Neural crest cell (in vitro differentiated cells): ENCODE data around the gene ABHD17B. TPM values are rescaled to one million over a fixed set of nuclear protein-coding genes. Genes with fewer than 3 reads are reported as not detected.
"Not testable (repeated sequence)": the region's sequence is repeated elsewhere in the genome, so short reads cannot be mapped to it uniquely, and the experiment has no call there.

Experiments used
- DNase-seq: peaks from one replicate; pipeline ENCODE4 v3.0.0; 2021; ENCODE audit warnings: low read depth, mixed read lengths, low spot score
- H3K27ac Mint-ChIP-seq: one replicate; pipeline ENCODE4 v1.8.0; 2021; ENCODE audit warnings: mild to moderate bottlenecking, mixed read lengths; ENCODE audit not compliant: unreplicated experiment
- H3K27me3 Mint-ChIP-seq: 2 replicates; pipeline ENCODE4 v1.8.0; 2021; ENCODE audit warnings: low read depth, mild to moderate bottlenecking, mixed read lengths
- H3K36me3 Mint-ChIP-seq: 2 replicates; pipeline ENCODE4 v1.8.0; 2021; ENCODE audit warnings: low read depth, mild to moderate bottlenecking, mixed read lengths
- H3K4me1 Mint-ChIP-seq: 2 replicates; pipeline ENCODE4 v1.8.0; 2021; ENCODE audit warnings: mixed read lengths
- H3K4me3 Mint-ChIP-seq: one replicate; pipeline ENCODE4 v1.8.0; 2021; ENCODE audit warnings: mild to moderate bottlenecking, mixed read lengths
- H3K9me3 Mint-ChIP-seq: 2 replicates; pipeline ENCODE4 v1.8.0; 2021; ENCODE audit warnings: mixed read lengths
- long read RNA-seq: library from polyadenylated mRNA; unstranded; transcript quantifications from one replicate; pipeline ENCODE4 v2.0.0, GENCODE V29; 2020
- total RNA-seq: library from RNA; stranded (reverse); gene quantifications from 2 replicates; pipeline ENCODE4 v1.2.1, GENCODE V29; 2021
- TF ChIP-seq, protein P1 (sequence below): fragments of 200-600 bp; sonication (generic); conservative IDR thresholded peaks from 2 replicates; pipeline ENCODE4 v1.5.0; 2021; ENCODE audit warnings: antibody characterized with exemption, mild to moderate bottlenecking

The ABHD17B gene
- total RNA-seq: 42.1 and 42.5 TPM in 2 replicates
- long read RNA-seq, partial matches to known transcripts: 2 of 13 reads
- long read RNA-seq, other reads (novel, unspliced or antisense): 7 of 13 reads

DNA sequence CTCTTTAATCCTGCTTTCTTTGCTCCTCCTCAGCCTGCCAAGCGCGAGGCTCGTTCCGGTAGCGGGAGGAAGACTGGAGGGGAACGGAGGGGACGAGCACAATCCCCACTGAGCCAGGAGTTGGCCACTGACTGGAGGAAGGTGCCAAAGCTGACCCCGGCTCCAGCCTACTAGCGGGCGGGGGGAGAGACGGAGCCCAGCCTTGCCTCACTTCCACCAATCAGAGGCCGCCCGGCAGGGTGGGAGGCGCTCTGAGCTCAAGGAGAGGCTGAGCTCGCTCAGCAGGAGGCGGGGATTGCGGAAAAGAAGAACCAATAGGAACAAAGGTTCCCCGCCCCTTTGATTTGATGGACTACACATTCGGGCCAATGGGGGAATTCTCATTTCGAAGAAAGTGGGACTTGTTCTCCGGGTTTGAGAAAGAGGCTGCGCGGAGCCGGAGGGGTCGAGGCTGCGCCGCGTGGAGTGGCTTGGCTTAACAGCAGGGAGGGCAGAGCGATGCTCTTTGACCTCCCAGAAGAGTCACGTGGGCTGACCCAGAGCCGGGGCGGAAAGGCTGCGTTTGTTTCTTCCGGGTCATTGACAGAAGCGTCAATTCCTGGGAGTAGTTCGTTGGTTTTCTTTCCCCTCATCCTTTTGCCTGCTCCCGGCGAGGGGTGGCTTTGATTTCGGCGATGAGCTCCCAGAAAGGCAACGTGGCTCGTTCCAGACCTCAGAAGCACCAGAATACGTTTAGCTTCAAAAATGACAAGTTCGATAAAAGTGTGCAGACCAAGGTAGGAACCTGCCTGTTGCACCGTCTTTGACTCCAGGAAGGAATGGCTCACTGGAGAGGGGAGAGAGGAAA is at the start of gene ABHD17B, which contains the start of gene C9orf85:
Gene ABHD17B, minus strand, starts transcription at position 133 of the 847 bp plus-strand sequence. CDS start 36,113 bp downstream, outside the sequence.
Gene C9orf85, plus strand, starts transcription at position 579 of the 847 bp plus-strand sequence. Its CDS starts 96 bp downstream, at position 675.
- Mint-ChIP-seq H3K4me1 (peaks cover 56% of the 10 kb centered on the region), H3K27me3 (no peaks in the 10 kb centered on the region), H3K9me3 (no peaks in the 10 kb centered on the region), H3K4me3 (peak within 1 kb of the TSS; percentile 100), H3K27ac (peak within 1 kb of the TSS; percentile 99), H3K36me3 (no peaks in the 10 kb centered on the region)
- TF ChIP-seq, protein P1, sequence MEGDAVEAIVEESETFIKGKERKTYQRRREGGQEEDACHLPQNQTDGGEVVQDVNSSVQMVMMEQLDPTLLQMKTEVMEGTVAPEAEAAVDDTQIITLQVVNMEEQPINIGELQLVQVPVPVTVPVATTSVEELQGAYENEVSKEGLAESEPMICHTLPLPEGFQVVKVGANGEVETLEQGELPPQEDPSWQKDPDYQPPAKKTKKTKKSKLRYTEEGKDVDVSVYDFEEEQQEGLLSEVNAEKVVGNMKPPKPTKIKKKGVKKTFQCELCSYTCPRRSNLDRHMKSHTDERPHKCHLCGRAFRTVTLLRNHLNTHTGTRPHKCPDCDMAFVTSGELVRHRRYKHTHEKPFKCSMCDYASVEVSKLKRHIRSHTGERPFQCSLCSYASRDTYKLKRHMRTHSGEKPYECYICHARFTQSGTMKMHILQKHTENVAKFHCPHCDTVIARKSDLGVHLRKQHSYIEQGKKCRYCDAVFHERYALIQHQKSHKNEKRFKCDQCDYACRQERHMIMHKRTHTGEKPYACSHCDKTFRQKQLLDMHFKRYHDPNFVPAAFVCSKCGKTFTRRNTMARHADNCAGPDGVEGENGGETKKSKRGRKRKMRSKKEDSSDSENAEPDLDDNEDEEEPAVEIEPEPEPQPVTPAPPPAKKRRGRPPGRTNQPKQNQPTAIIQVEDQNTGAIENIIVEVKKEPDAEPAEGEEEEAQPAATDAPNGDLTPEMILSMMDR: no peak
- DNase-seq: peak; percentile 91

DNA sequence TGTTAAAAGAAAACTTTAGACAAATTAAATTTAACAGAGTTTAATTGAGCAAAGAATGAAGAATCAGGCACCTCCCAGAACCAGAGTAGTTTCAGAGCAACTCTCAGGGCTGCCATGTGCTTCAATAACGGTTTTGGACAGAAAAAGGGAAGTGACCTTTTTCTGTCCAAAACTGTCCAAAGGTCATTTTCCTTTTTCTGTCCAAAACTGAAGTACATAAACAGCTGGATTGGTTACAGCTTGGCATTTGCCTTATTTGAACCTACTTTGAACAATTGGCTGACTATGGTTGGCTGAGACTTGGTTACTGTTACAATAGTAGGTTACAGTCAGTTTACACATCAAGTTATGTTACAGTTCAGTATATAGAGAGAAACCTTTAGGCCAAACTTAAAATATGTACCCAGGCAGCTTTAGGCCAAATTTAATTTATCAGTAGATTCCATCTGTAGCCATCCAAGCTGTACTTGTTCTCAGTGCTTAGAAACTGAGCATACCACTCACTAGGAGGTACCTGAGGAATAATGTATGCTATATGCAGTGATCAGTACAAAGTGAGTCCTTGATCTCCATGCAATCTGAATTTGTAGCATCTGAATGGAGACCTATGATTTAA is 44.4 kb upstream of the ABHD17B start:
- Mint-ChIP-seq H3K4me1 (no peaks in the 10 kb centered on the region), H3K36me3 (peaks cover 6% of the 10 kb centered on the region), H3K9me3 (no peaks in the 10 kb centered on the region), H3K4me3 (no peak overlapping the region), H3K27ac (no peak overlapping the region), H3K27me3 (no peaks in the 10 kb centered on the region)
- TF ChIP-seq, protein P1: no peak
- no peak for DNase-seq

DNA sequence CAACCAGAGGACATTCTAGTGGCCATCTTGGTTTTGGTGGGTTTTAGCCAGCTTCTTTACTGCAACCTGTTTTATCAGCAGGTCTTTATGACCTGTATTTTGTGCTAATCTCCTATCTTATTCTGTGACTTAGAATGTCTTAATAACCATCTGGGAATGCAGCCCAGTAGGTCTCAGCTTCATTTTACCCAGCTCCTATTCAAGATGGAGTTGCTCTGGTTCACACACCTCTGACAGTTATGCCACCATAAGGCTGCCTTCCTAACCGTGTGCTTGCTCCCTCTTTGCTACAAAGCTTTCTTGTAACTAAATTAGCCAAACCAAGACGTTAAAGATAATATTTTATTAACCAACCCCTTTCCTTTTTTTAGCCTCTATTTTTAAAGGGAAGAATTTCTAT is 43.7 kb upstream of the ABHD17B start:
- not testable (repeated sequence) for H3K9me3 Mint-ChIP-seq, H3K4me1 Mint-ChIP-seq, H3K27me3 Mint-ChIP-seq, DNase-seq, H3K4me3 Mint-ChIP-seq, H3K27ac Mint-ChIP-seq, H3K36me3 Mint-ChIP-seq

DNA sequence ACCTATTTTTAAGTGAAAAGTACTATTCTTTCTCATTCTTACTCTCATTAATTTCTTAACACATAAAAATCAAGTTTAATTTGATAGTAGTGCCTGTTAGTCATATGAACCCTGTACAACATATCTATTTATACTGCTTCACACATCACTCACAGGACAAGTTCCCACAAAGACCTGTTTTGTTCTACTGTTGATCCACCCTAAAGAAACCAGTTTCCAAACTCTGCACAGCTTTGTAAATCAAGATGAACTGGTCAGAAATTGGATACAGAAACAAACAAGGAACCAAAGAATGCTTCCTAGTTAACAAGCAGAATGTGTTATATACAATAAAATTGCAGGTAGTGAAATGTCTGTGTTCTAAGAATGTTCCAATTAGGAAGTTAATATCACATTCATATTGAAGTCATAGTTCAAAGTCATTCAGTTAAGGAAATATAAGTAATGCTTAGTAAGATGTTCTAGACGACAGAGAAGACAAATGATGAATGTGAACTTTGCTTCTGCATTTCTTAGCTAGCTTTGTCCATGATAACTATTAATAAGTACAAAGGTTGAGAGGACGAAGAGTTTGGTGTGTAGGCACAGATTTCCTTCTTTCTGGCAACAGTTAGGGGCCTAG is 33.9 kb upstream of the ABHD17B start:
- TF ChIP-seq, protein P1: no peak
- no peak overlapping the region for H3K27ac Mint-ChIP-seq
- no peak for DNase-seq
- H3K27me3 Mint-ChIP-seq: no peaks in the 10 kb centered on the region
- no peaks in the 10 kb centered on the region for H3K9me3 Mint-ChIP-seq
- peaks cover 18% of the 10 kb centered on the region for H3K4me1 Mint-ChIP-seq
- no peak overlapping the region for H3K4me3 Mint-ChIP-seq
- peaks cover 4% of the 10 kb centered on the region for H3K36me3 Mint-ChIP-seq

DNA sequence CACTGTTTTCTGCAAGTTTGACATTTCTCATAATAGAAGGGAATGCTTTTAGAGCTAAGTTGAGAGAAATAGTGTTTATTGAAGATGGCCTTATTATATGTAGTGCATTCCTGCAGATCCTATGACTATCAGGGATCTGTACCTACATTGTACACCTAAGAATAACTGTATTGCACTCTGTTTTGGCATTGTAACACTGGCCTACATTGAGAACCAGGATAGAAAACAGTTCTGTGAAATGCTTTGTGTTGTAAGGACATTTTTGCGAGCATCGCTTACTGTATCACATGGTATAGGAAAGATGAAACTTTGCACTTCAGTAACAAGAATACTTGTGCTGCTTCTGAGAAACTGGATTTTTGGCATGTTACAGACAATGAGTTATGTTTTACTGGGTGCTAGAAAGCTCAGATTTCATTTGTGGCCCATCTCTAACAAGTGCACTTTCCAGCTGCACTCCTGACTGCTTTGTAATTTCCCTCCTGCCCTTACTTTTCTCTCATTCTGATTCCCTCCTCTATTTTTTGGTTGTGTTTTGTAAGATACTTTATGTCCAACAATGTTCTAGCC is 31.1 kb upstream of the ABHD17B start:
- Mint-ChIP-seq H3K9me3 (no peaks in the 10 kb centered on the region), H3K4me1 (peaks cover 21% of the 10 kb centered on the region), H3K4me3 (no peak overlapping the region), H3K27me3 (no peaks in the 10 kb centered on the region), H3K27ac (no peak overlapping the region), H3K36me3 (no peaks in the 10 kb centered on the region)
- DNase-seq: no peak
- TF ChIP-seq, protein P1: no peak
